Right kidney (tissue), 1 donor: ENCODE measurements around the gene EXOC5.
"Not testable (repeated sequence)": the region's sequence is repeated elsewhere in the genome, so short reads cannot be mapped to it uniquely, and the experiment has no call there.

ENCODE experiments used
- DNase-seq: peaks from one replicate; pipeline ENCODE4 v3.0.0-alpha.2; 2016

Gene EXOC5

DNA sequence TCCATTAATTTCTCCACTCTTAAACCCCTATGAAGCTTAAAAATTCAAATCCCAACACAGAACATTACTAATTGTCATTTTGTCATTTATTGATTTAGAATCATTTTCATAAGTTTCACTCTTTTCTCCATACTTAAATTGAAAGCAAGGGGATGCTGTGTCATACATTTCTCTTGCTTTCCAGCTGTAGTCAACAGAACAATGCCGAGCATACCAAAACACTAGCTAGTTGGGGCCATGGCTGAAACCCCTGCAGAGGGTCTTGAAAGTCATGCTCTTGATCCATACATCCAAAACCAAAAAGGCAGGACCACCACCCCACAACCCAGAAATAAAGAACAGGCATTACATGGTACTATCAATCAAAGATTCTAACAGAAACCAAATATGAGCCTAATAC, 9.0 kb downstream of the EXOC5 start:
- DNase-seq = no peak

DNA sequence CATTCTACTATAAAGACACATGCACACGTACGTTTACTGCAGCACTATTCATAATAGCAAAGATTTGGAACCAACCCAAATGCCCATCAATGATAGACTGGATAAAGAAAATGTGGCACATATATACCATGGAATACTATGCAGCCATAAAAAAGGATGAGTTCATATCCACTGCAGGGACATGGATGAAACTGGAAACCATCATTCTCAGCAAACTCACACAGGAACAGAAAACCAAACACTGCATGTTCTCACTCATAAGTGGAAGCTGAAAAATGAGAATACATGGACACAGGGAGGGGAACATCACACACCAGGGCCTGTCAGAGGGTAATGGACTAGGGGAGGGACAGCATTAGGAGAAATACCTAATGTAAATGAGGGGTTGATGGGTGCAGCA, 10.5 kb downstream of the EXOC5 start:
- DNase-seq = not testable (repeated sequence)

DNA sequence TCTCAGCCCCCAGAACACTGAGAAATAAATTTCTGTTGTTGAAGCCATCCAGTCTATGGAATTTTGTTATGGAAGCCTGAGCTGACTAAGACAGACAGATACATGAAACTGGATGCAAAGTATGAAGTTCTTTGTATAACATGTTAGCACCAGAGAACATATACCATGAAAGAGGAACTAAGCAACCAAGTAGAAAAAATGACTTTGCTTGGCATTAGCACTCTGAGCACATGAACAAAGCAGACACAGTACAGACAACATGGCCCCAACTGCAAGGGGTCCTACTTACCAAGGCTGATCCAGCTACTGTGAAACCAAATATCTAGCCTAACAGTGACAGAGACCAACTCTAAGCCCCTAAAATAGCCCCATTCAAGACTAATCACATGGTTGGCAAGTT, 13.8 kb downstream of the EXOC5 start:
- DNase-seq = no peak

DNA sequence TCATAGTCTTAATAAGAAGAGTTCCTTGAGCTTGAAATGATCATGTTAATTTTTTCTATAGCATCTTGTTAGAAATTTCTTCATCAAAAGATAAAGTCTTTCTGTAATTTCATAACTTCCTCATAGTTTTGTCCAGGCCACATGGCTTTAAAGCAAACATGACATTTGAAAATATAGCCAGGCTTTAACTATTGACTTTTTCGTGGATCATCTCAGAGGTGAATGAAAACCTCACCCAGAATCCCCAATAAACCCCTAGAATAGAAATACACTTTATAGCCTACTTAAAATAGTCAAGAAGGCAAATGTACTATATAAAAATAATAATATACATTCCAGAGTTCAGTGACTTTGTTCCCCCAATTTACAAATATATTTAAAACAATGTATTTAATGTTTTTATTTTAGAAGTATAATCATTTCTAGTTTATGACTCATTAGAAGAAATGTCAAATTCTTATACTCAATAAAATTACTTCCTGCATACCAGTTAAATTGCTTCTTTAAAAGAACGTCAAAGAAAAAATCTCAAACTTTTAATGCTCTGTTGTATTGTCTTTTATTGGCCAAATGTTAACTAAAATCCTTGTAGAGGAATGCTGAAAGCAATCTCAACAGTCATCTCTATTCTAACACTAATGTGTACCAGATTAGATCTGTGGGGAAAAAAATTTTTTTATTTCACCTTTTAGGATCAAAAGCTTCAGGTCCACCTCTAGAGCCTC, 21.6 kb downstream of the EXOC5 start:
- no peak for DNase-seq

DNA sequence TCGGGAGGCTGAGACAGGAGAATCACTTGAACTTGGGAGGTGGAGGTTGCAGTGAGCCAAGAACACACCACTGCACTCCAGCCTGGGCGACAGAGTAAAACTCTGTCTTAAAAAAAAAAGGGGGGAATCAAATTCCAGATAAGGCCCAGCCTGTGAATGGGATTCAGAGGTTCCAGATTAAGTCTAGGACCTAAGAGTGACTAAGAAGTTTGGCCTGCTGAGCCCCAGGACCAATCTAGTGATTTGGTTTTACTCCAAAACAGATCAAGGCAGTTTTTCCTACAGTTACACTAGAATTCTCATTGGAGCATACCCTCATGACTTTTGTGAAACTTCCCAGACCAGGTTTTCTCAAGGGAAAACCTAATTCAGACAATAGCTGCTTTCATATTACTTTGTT, 22.8 kb downstream of the EXOC5 start:
- DNase-seq = no peak

DNA sequence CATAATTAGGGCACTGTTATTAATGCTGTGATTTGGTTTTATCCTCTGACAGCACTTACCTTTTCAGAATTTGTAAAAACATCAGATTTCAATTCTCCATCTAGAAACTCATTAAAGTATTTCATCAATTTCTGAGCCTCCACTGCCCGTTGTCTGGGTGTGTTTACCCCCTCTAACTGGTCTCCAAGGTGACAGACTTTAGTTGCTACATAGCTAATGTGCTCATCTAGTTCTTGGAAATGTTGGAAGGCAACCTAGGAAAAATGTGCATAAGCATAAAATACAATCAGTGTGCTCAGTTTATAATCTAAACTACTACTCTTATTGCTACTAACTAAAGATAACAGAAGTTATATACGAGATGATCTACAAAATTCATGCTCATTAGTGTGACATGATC, 24.6 kb downstream of the EXOC5 start:
- no peak for DNase-seq

DNA sequence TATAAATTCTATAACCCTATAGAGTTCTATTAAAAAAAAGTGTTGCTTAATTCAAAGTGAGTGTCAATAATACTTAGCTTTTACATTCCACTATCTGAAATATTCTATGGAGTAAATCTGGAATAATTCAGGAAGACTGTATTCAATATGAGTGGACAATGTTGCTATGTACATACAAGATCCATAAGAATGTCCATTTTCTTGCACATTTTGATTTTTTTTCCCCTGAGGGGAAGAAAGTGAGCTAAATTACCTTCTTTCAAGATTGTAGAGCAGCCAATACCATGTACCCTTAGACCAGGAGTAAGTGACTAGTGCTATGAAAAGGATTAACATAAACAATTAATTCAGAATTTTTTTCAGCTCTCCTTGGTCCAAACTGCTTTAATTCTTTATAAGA, 25.4 kb downstream of the EXOC5 start:
- DNase-seq = no peak

DNA sequence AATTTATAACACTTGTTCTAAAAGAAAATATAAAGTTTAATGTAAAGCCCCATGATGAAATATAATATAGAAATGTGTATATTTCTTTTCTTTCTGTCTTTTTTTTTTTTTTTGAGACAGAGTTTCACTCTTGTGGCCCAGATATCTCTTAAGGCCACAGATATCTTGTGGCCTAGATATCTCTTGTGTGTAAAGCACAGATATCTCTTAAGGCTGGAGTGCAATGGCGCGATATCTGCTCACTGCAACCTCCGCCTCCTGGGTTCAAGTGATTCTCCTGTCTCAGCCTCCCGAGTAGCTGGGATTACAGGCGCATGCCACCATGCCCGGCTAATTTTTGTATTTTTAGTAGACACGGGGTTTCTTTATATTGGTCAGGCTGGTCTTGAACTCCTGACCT, 28.6 kb downstream of the EXOC5 start:
- not testable (repeated sequence) for DNase-seq

DNA sequence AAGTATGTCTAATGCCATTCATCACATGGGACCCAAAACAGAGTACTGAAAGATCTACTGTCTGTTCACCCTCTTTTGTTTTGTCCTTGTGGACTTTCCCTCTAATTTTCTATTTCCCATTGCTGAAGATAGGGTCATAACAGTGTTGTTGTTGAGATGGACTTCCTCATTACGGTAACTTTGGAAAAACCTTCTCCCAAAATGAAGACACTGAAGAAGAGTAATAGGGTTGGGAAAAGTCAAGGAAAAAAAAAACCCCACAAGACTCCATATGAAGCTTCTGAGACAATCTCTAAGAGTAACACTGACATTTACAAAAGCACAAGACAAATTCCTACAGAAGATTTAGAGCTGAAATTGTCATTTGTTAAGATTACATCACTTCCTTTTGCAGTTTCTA, 36.7 kb downstream of the EXOC5 start:
- DNase-seq = no peak

DNA sequence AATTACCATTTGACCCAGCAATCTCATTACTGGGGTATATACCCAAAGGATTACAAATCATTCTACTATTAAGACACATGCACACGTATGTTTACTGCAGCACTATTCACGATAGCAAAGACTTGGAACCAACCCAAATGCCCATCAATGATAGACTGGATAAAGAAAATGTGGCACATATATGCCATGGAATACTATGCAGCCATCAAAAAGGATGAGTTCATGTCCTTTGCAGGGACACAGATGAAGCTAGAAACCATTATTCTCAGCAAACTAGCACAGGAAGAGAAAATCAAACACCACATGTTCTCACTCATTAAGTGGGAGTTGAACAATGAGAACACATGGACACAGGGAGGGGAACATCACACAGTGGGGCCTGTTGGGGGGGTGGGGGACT, 40.4 kb downstream of the EXOC5 start:
- DNase-seq = not testable (repeated sequence)

DNA sequence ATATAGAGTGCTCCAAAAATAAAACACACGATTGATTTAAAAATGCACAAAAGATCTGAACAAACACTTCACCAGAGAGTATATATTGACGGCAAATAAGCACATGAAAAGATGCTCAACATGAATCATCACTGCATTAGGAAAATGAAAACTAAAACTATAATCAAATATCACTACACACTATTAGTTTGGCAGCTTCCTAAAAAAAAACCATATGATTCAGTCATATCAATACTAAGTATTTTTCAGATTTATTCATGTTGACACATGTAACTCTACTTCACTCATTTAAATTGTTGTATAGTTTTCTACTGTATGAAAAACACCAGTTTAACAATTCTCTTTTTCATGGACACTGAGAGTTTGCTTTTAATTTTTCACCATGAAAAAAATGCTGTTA, 41.6 kb downstream of the EXOC5 start:
- DNase-seq = no peak

DNA sequence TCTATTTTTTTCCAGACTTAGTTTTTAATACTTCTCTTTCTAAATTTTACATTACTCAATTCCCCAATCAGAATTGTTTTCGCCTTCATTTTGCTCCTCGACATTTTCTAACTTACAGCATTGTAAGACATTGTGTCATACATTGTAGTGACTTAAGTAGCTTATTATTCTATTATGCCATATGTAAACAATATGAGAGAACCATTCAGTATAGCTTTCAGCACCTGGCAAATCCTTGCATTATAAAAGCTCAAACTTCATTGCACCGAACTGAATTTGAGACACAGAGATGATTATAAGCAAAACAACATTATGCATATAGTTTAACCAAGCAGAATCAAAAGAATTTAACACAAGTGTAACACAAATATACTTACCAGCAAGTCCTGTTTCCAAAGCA, 46.8 kb downstream of the EXOC5 start:
- DNase-seq = no peak

DNA sequence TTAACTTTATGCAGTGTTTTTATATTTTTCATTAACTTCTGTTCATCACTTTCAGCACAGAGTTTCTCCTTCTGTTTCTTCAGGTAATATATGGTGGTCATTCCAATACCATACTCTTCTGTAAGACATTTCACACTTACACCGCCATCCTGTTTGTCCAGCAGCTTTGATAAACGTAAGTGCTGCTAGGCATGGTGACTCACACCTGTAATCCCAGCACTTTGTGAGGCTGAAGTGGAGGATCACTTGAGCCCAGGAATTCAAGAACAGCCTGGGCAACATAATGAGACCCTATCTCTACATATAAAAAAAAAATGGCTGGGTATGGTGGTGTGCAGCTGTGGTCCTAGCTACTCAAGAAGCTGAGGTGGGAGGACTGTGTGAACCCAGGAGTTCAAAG, 55.8 kb downstream of the EXOC5 start:
- no peak for DNase-seq

DNA sequence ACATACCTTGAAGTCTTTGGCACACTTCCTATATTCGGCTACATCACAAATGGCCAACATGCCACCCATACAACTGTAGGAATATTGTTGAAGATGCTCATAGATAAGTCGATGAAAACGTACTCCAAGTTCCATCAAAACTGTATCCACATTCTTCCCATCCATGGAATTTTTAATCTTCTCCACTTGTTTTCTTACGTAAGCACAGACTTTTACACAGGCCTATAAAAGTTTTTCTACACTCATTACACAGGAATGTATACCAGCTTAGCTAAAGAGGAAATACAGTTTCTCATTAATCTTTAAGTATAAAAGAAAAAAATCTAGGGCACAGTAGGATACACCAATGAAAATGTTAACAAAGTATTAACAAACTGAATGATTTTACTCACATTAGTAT, 59.1 kb downstream of the EXOC5 start:
- DNase-seq = no peak

DNA sequence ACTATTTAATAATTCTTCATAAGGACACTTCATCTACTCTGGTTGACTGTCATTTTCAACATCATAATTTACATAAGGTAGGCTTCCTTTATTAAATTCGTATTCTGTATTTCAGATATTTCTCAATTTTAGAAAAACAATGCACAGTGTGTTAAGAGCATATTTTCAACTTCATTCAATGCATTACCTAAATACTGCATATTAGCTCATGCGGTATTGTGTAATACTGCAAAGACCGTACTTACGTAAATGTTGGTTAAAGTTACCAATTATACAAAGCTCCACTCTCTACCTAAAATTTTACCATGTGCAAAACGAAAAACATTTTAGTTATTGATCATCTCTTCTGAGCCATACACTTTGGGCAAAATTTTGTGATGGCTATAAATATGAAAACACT, 62.8 kb downstream of the EXOC5 start:
- no peak for DNase-seq

DNA sequence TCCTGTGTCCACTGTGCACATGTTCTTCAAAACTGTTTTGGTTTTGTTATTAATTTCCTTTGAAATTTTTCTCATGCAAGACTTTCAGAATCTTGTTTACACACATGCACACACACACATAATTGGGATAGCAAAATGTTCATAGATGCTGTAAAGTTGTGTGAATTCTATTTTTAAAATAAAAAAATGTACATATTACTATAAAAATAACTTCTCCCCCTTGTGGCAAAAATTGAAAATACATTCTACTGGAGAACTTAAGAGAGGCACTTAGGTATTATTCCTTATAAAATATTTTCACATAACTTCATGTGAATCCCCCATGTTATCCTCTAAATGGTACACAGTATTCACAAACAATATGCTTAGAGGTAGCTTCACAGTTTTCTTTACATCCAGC, 66.0 kb downstream of the EXOC5 start:
- DNase-seq = not testable (repeated sequence)

DNA sequence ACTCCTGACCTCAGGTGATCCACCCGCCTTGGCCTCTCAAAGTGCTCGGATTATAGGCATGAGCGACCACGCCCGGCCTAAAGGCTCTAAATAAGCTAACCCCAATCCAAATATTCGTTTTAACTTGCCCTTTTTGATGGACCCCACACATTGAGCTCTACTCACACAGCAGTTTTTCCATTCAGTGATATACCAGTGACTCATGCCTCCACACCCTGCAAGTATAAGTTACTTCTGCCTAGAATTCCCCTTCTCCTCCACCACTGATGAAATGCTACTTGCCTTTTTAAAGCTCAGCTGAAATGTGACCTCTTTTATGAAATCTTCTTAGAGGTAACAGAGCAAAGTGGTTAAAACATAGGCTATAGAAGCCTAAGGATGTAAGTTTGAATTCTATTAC, 68.8 kb downstream of the EXOC5 start:
- DNase-seq = no peak

DNA sequence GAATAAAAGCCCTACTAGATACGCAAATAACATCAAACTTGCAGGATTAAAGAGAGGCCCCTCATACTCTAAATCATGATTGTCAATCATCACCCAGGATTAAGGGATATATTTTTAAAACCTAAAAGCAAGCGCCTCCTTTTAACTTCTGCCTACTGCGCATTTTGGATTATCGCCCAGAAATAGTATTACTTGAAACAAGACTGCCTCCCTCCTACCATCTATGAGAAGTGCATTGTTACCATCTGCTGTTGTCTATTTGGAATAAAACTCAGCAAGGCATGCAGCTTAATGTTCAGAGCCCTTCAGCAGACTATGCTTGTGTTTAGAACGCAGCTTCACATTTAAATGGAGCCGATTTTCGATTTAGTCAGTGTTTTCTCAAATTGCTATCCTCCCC, 79.6 kb downstream of the EXOC5 start:
- no peak for DNase-seq

DNA sequence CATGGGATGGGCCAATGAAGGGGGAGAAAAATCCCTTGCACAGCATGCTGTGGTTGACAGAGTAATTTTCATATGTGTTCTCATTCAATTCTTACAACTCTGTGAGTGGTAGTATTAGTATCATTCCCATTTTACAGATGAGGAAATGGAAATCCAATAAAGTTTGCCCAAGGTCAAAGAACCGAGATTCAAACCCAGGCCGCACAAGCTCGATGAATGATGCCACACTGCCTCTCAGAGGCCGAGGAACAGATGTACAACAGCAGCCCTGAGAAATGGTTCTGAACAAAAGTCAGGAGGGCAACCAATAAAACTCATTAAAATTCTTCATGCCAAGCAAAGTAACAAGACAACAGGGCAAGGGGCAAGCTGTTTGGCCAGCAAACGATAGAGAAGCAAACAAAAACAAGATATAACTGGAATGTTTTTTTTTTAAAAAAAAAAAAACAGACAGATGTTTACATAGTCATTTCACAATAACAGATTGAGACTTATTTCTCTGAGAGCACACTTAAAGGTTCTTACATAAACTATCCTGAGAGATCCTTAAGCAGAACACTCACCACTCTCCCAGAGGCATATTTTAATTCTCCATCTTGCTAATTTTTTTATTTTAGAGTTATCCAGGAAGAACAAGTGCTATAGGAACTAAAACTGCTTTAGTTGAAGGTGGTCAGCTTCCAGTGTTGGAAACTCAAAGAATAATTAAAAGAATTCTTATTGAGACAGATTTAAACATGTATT, 85.8 kb downstream of the EXOC5 start:
- DNase-seq = no peak

DNA sequence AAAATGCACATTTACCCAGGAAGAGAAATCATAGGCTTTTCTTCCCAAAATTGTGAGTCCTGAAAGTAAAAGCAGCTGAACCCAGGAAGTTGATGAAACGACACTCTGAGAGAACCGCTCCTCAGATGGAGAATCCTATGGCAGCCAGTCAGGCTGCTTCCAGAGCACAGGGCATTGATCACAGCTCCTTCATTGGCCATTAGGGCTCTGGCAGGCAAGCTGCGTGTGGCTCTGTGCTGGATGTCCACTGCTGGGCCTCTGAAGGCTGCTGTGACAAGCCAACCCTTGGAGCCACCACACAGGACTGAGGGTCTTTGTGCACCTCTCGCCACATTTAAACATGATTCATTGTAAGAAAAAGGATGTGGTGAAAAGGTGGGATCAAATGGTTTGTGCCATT, 89.4 kb downstream of the EXOC5 start:
- DNase-seq = no peak

DNA sequence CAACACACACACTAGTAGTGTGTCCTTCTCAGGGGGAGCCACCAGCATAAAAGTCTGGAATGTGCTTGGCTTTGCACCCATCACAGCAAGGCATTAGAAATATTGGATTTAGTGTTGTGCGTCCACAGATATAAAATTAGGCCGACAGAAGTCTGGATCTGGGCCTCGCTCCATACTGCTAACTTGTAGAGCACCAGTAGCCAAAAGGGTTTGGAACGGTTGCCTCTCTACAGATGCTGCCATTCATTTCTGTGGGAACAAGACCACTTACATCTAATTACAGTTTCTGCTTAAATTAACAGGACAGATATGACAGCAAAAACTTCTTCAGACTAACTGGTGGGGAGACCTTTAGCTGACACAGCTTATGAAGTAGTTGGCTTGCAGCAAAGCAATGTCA, 94.2 kb downstream of the EXOC5 start:
- no peak for DNase-seq

DNA sequence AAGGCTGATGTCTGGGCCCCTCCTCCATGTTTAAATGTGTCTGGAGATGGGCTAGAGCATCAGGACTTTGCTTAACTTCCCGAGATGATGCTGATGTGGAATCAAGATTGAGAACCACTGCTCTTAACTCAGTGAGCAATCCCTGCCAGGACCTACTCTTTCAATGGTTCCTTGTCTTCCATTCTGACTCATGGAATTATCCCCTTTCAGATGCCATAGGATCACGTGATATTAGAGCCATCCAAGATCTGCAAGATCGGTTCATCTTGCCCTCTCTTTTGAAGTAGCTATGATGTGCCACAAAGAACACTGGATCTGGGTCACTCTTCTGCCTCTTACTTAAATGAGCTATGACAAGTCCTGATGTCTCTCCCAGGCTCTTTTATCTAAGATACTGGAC, 96.8 kb downstream of the EXOC5 start:
- DNase-seq = no peak

DNA sequence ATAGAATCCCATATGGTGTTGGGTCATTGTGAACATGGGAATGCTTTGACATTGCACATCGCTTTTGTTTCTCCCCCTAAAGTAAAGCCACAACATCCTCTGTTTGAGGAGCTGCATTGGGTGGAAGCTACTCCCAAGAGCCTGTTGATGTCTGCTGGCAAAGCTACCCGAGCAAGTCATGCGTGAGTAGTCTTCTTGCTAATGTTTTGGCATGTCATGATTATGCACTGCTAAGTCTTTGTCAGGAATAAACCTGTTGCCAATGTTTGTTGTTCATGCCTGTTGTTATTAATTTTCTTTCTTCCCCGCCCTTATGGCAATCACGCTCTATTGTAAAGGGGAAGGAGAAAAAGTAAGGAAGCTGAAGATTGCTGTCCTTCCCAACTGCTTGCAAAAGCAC, 97.3 kb downstream of the EXOC5 start:
- no peak for DNase-seq

DNA sequence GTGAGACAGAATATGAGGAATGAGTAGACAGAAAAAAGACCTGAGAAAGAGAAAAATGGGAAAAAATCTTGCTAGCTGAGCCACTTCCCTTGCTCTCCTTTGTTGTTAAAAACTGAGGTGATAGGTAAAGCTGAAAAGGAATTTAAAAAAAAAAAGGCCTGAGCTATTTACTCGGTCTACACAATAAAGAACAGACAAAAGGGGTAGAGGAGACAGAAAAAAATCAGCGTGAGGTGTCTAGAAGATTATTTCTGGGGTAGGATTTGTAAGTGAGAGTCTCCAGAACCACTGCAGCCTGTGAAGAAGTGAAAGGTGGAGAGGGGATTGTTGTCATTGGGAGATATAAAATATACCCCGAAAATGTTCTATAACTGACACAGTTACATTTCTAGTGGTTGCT, 98.8 kb downstream of the EXOC5 start:
- DNase-seq = no peak
